ENCODE results near the gene CSHL1.
"Not testable (repeated sequence)": the region's sequence is repeated elsewhere in the genome, so short reads cannot be mapped to it uniquely, and the experiment has no call there.

The CSHL1 gene

GRCh38 chr17:63916566-63917185 is 5.6 kb upstream of the CSHL1 start:
- Histone ChIP-seq H3K9me3 (ENCODE audit: control insufficient read depth in 1 of 2, low read length in 2 of 2) (no peaks in the 10 kb centered on the region), H3K4me1 (ENCODE audit: control insufficient read depth in 1 of 2, insufficient read depth in 2 of 2, low read length in 2 of 2) (no peaks in the 10 kb centered on the region), H3K4me3 (ENCODE audit: low read depth in 1 of 2, low read length in 2 of 2) (no peak overlapping the region), H3K27ac (ENCODE audit: low read length) (no peak overlapping the region), H3K36me3 (ENCODE audit: control insufficient read depth in 1 of 2, insufficient read depth in 2 of 2, low read length in 2 of 2) (no peaks in the 10 kb centered on the region), H3K27me3 (ENCODE audit: low read depth, low read length) (no peaks in the 10 kb centered on the region)

- H3K4me1 ChIP-seq (ENCODE audit: control insufficient read depth in 1 of 2, insufficient read depth in 2 of 2, low read length in 2 of 2); H3K27me3 ChIP-seq (ENCODE audit: low read depth, low read length); H3K4me3 ChIP-seq (ENCODE audit: low read depth in 1 of 2, low read length in 2 of 2); H3K9me3 ChIP-seq (ENCODE audit: control insufficient read depth in 1 of 2, low read length in 2 of 2); H3K36me3 ChIP-seq (ENCODE audit: control insufficient read depth in 1 of 2, insufficient read depth in 2 of 2, low read length in 2 of 2); H3K27ac ChIP-seq (ENCODE audit: low read length): not testable (repeated sequence)
Measured at GRCh38 chr17:63915753-63916152, 4.7 kb upstream of the CSHL1 start.

GRCh38 chr17:63914471-63914870 is 3.4 kb upstream of the CSHL1 start:
- H3K27me3 ChIP-seq (ENCODE audit: low read depth, low read length): no peaks in the 10 kb centered on the region
- no peaks in the 10 kb centered on the region for H3K36me3 ChIP-seq (ENCODE audit: control insufficient read depth in 1 of 2, insufficient read depth in 2 of 2, low read length in 2 of 2)
- H3K9me3 ChIP-seq (ENCODE audit: control insufficient read depth in 1 of 2, low read length in 2 of 2): no peaks in the 10 kb centered on the region
- no peak overlapping the region for H3K4me3 ChIP-seq (ENCODE audit: low read depth in 1 of 2, low read length in 2 of 2)
- no peak overlapping the region for H3K27ac ChIP-seq (ENCODE audit: low read length)
- no peaks in the 10 kb centered on the region for H3K4me1 ChIP-seq (ENCODE audit: control insufficient read depth in 1 of 2, insufficient read depth in 2 of 2, low read length in 2 of 2)

GRCh38 chr17:63911657-63912100 is 621 bp upstream of the CSHL1 start:
- H3K4me1 ChIP-seq (ENCODE audit: control insufficient read depth in 1 of 2, insufficient read depth in 2 of 2, low read length in 2 of 2): no peaks in the 10 kb centered on the region
- no peaks in the 10 kb centered on the region for H3K9me3 ChIP-seq (ENCODE audit: control insufficient read depth in 1 of 2, low read length in 2 of 2)
- H3K27me3 ChIP-seq (ENCODE audit: low read depth, low read length): no peaks in the 10 kb centered on the region
- no peak overlapping the region for H3K27ac ChIP-seq (ENCODE audit: low read length)
- H3K36me3 ChIP-seq (ENCODE audit: control insufficient read depth in 1 of 2, insufficient read depth in 2 of 2, low read length in 2 of 2): no peaks in the 10 kb centered on the region
- H3K4me3 ChIP-seq (ENCODE audit: low read depth in 1 of 2, low read length in 2 of 2): no peak overlapping the region

GRCh38 chr17:63910096-63910495 is 962 bp downstream of the CSHL1 start:
- no peaks in the 10 kb centered on the region for H3K4me1 ChIP-seq (ENCODE audit: control insufficient read depth in 1 of 2, insufficient read depth in 2 of 2, low read length in 2 of 2)
- no peak overlapping the region for H3K4me3 ChIP-seq (ENCODE audit: low read depth in 1 of 2, low read length in 2 of 2)
- no peaks in the 10 kb centered on the region for H3K36me3 ChIP-seq (ENCODE audit: control insufficient read depth in 1 of 2, insufficient read depth in 2 of 2, low read length in 2 of 2)
- H3K9me3 ChIP-seq (ENCODE audit: control insufficient read depth in 1 of 2, low read length in 2 of 2): no peaks in the 10 kb centered on the region
- H3K27me3 ChIP-seq (ENCODE audit: low read depth, low read length): no peaks in the 10 kb centered on the region
- no peak overlapping the region for H3K27ac ChIP-seq (ENCODE audit: low read length)

GRCh38 chr17:63909586-63909985 is 1.5 kb downstream of the CSHL1 start:
- not testable (repeated sequence) for H3K27ac ChIP-seq (ENCODE audit: low read length); H3K36me3 ChIP-seq (ENCODE audit: control insufficient read depth in 1 of 2, insufficient read depth in 2 of 2, low read length in 2 of 2); H3K4me1 ChIP-seq (ENCODE audit: control insufficient read depth in 1 of 2, insufficient read depth in 2 of 2, low read length in 2 of 2); H3K9me3 ChIP-seq (ENCODE audit: control insufficient read depth in 1 of 2, low read length in 2 of 2); H3K27me3 ChIP-seq (ENCODE audit: low read depth, low read length); H3K4me3 ChIP-seq (ENCODE audit: low read depth in 1 of 2, low read length in 2 of 2)

- not testable (repeated sequence) for H3K4me1 ChIP-seq (ENCODE audit: control insufficient read depth in 1 of 2, insufficient read depth in 2 of 2, low read length in 2 of 2); H3K4me3 ChIP-seq (ENCODE audit: low read depth in 1 of 2, low read length in 2 of 2); H3K9me3 ChIP-seq (ENCODE audit: control insufficient read depth in 1 of 2, low read length in 2 of 2)
Measured at GRCh38 chr17:63907161-63907778, 3.8 kb downstream of the CSHL1 start.

GRCh38 chr17:63904796-63905195 is 6.3 kb downstream of the CSHL1 start:
- not testable (repeated sequence) for H3K4me3 ChIP-seq (ENCODE audit: low read depth in 1 of 2, low read length in 2 of 2); H3K9me3 ChIP-seq (ENCODE audit: control insufficient read depth in 1 of 2, low read length in 2 of 2); H3K27me3 ChIP-seq (ENCODE audit: low read depth, low read length); H3K27ac ChIP-seq (ENCODE audit: low read length); H3K4me1 ChIP-seq (ENCODE audit: control insufficient read depth in 1 of 2, insufficient read depth in 2 of 2, low read length in 2 of 2); H3K36me3 ChIP-seq (ENCODE audit: control insufficient read depth in 1 of 2, insufficient read depth in 2 of 2, low read length in 2 of 2)

More at GRCh38 chr17:63907161-63907778, 3.8 kb downstream of the CSHL1 start:
- not testable (repeated sequence) for H3K27ac ChIP-seq (ENCODE audit: low read length); H3K36me3 ChIP-seq (ENCODE audit: control insufficient read depth in 1 of 2, insufficient read depth in 2 of 2, low read length in 2 of 2); H3K27me3 ChIP-seq (ENCODE audit: low read depth, low read length)

GRCh38 chr17:63903787-63904201 is 7.3 kb downstream of the CSHL1 start:
- not testable (repeated sequence) for H3K4me3 ChIP-seq (ENCODE audit: low read depth in 1 of 2, low read length in 2 of 2); H3K4me1 ChIP-seq (ENCODE audit: control insufficient read depth in 1 of 2, insufficient read depth in 2 of 2, low read length in 2 of 2); H3K27me3 ChIP-seq (ENCODE audit: low read depth, low read length); H3K27ac ChIP-seq (ENCODE audit: low read length); H3K36me3 ChIP-seq (ENCODE audit: control insufficient read depth in 1 of 2, insufficient read depth in 2 of 2, low read length in 2 of 2); H3K9me3 ChIP-seq (ENCODE audit: control insufficient read depth in 1 of 2, low read length in 2 of 2)

GRCh38 chr17:63901971-63902370 is 9.1 kb downstream of the CSHL1 start:
- not testable (repeated sequence) for H3K36me3 ChIP-seq (ENCODE audit: control insufficient read depth in 1 of 2, insufficient read depth in 2 of 2, low read length in 2 of 2); H3K27ac ChIP-seq (ENCODE audit: low read length); H3K4me1 ChIP-seq (ENCODE audit: control insufficient read depth in 1 of 2, insufficient read depth in 2 of 2, low read length in 2 of 2); H3K4me3 ChIP-seq (ENCODE audit: low read depth in 1 of 2, low read length in 2 of 2); H3K27me3 ChIP-seq (ENCODE audit: low read depth, low read length); H3K9me3 ChIP-seq (ENCODE audit: control insufficient read depth in 1 of 2, low read length in 2 of 2)

- not testable (repeated sequence) for H3K4me3 ChIP-seq (ENCODE audit: low read depth in 1 of 2, low read length in 2 of 2); H3K27ac ChIP-seq (ENCODE audit: low read length); H3K9me3 ChIP-seq (ENCODE audit: control insufficient read depth in 1 of 2, low read length in 2 of 2); H3K36me3 ChIP-seq (ENCODE audit: control insufficient read depth in 1 of 2, insufficient read depth in 2 of 2, low read length in 2 of 2); H3K4me1 ChIP-seq (ENCODE audit: control insufficient read depth in 1 of 2, insufficient read depth in 2 of 2, low read length in 2 of 2); H3K27me3 ChIP-seq (ENCODE audit: low read depth, low read length)
Measured at GRCh38 chr17:63898899-63899798, 11.9 kb downstream of the CSHL1 start.
